ENCODE results near the gene SPINK9. TPM values are rescaled to one million over a fixed set of nuclear protein-coding genes. Genes with fewer than 3 reads are reported as not detected.

The SPINK9 gene, protein sequence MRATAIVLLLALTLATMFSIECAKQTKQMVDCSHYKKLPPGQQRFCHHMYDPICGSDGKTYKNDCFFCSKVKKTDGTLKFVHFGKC
- total RNA-seq, result not detected

DNA sequence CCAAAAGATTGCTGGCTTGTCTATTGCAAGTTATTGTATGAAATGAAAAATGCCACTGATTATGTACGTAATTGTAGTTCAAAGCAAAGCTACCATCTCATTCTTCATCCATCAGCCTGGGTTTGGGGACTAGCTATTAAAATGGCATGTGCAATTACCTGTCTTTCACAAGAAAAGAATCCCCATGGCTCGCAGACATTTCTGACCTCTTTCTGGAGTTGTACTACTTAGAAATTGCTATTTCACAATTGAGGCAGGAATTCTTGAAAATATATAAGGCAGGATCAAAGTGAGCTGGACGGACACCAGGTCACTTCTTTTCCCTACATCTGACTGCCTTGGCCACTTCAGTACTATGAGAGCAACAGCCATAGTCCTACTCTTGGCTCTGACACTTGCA lies at the start of gene SPINK9:
Gene SPINK9, plus strand, starts transcription at position 301 of the 400 bp plus-strand sequence. Its CDS starts 55 bp downstream, at position 356.
- Histone ChIP-seq H3K9me3 (no peaks in the 10 kb centered on the region), H3K36me3 (no peaks in the 10 kb centered on the region), H3K4me1 (no peaks in the 10 kb centered on the region), H3K27ac (no peak within 1 kb of the TSS), H3K27me3 (no peaks in the 10 kb centered on the region), H3K4me3 (no peak within 1 kb of the TSS)
- no peak for DNase-seq
- no peak for TF ChIP-seq POLR2A (IDR thresholded peaks at IDR 0.05)

DNA sequence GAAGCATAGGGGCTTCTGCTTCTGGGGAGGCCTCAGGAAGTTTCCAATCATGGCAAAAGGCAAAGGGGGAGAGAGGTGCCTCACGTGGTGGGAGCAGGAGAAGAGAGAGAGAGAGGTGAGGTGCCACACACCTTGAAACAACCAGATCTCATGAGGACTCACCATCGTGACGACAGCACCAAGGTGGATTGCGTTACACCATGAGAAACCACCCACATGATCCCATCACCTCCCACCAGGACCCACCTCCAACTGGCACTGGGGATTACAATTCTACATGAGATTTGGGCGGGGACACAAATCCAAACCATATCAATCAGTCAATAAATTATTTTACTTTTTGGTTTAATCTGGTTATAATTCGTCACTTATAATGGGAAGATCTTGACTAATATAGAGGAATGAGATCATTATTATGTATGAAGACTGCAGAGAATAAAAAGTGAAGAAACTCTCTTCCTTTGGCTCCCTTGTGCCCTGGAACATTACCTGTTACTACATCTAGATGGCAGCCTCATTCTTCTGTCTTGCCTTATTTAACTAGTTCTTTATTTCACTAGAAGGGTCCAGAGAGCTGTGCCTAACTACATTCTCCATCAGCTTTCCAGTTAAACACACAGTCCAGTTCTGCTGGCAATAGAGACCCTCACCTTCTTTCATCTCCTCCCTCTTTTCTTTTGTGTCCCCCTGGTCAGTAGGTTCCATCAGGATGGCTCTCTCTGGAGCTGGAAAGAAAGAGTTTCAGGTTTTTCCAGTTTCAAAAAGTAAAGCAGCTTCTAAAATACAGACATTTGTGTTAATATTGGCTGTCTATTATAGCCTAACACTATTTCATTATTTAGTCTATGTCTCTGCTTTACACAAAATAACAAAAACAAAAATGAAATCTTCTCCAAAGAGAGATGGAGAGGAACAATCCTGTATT lies 44.8 kb upstream of the SPINK9 start:
- Histone ChIP-seq H3K36me3 (no peaks in the 10 kb centered on the region), H3K4me1 (no peaks in the 10 kb centered on the region), H3K27ac (no peak overlapping the region), H3K9me3 (no peaks in the 10 kb centered on the region), H3K4me3 (no peak overlapping the region), H3K27me3 (no peaks in the 10 kb centered on the region)
- DNase-seq, result no peak
- TF ChIP-seq, protein P1, sequence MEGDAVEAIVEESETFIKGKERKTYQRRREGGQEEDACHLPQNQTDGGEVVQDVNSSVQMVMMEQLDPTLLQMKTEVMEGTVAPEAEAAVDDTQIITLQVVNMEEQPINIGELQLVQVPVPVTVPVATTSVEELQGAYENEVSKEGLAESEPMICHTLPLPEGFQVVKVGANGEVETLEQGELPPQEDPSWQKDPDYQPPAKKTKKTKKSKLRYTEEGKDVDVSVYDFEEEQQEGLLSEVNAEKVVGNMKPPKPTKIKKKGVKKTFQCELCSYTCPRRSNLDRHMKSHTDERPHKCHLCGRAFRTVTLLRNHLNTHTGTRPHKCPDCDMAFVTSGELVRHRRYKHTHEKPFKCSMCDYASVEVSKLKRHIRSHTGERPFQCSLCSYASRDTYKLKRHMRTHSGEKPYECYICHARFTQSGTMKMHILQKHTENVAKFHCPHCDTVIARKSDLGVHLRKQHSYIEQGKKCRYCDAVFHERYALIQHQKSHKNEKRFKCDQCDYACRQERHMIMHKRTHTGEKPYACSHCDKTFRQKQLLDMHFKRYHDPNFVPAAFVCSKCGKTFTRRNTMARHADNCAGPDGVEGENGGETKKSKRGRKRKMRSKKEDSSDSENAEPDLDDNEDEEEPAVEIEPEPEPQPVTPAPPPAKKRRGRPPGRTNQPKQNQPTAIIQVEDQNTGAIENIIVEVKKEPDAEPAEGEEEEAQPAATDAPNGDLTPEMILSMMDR (IDR thresholded peaks at IDR 0.05), result peak in 3 of 6 experiments; percentile 26 to 34 (median 27)
- no peak for TF ChIP-seq POLR2A (IDR thresholded peaks at IDR 0.05)

DNA sequence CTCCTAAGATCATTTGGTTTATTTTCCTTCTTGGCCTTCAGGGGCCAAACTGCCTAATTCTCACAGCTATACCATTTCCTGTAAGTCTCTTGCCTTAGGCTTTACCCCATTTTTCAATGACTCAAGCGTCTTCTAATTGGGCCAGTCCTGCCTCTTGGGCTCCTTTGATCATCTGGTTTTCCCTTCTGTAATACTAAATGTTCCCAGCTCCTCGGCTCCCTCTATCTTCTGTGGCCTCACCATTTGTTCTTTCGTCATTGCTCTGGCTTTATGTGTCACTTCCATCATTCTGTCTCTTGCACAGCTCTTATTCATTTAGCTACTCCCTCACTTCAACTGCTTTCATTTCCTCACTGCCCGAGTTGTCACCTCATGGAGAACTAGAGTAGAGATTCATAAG lies 37.6 kb upstream of the SPINK9 start:
- no peak overlapping the region for H3K4me3 ChIP-seq
- no peaks in the 10 kb centered on the region for H3K4me1 ChIP-seq
- DNase-seq, result no peak
- no peak overlapping the region for H3K27ac ChIP-seq
- TF ChIP-seq, protein P1 (IDR thresholded peaks at IDR 0.05), result no peak
- TF ChIP-seq POLR2A (IDR thresholded peaks at IDR 0.05), result no peak
- no peaks in the 10 kb centered on the region for H3K27me3 ChIP-seq
- H3K9me3 ChIP-seq, result no peaks in the 10 kb centered on the region
- H3K36me3 ChIP-seq, result no peaks in the 10 kb centered on the region

DNA sequence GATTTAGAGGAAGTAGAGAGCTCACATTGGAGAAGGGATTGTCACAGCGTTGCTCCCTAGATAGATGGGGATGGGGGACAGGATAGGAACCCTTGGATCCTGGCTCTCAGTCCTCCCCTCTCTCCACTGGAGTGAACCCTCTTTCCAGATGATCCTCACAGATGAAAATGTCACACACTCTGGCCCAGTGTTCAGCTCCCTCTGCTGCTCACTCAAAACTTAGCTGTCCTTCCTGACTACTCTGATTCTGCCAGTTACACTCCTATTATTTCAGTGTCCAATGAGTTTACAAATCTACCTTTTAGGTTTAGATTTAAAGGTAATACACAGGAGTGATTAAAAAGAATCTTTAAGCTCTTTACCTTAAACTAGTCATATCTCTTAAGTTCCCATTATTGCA lies 28.9 kb upstream of the SPINK9 start:
- Histone ChIP-seq H3K27me3 (no peaks in the 10 kb centered on the region), H3K36me3 (no peaks in the 10 kb centered on the region), H3K4me1 (no peaks in the 10 kb centered on the region), H3K27ac (no peak overlapping the region), H3K9me3 (no peaks in the 10 kb centered on the region), H3K4me3 (no peak overlapping the region)
- no peak for DNase-seq
- TF ChIP-seq, protein P1 (IDR thresholded peaks at IDR 0.05), result no peak
- no peak for TF ChIP-seq POLR2A (IDR thresholded peaks at IDR 0.05)

DNA sequence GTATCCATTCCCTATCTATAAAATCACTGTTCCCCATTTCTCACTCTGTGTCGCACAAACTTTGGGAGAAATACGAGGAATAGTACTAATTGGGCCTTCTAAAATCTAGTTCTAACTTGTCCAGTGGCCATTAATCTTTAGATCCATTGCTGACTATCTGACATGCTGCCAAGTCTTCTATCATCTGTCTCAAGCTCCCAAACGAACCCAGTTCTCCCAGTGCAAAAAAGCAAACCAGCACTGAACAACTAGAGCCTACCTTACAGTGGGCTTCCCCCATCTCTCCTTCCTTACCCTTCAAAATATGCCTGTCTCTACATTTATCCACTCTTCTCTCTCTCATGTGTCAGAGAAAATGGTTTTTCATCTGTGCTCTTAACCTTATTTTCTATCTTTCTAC lies 26.3 kb upstream of the SPINK9 start:
- no peaks in the 10 kb centered on the region for H3K4me1 ChIP-seq
- no peak for TF ChIP-seq POLR2A (IDR thresholded peaks at IDR 0.05)
- TF ChIP-seq, protein P1 (IDR thresholded peaks at IDR 0.05), result no peak
- H3K27me3 ChIP-seq, result no peaks in the 10 kb centered on the region
- no peak overlapping the region for H3K27ac ChIP-seq
- DNase-seq, result no peak
- no peak overlapping the region for H3K4me3 ChIP-seq
- no peaks in the 10 kb centered on the region for H3K36me3 ChIP-seq
- H3K9me3 ChIP-seq, result no peaks in the 10 kb centered on the region

DNA sequence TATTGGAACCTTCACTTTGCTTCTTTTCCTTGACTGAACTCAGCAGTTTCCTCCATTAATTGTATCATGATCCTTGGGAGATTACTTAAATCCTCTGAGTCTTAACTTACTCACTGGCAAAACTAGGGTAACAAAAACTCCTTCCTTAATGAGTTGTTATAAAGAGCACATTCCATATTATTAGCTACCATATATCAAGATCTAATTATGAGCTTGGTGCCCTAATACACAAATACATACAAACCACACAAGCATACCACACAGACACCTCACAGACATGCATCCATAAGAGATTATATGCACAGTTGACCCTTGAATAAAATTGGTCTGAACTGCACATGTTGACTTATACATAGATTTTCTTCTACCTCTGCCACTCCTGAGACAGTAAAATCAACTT lies 25.6 kb upstream of the SPINK9 start:
- DNase-seq, result no peak
- no peaks in the 10 kb centered on the region for H3K36me3 ChIP-seq
- TF ChIP-seq, protein P1 (IDR thresholded peaks at IDR 0.05), result no peak
- TF ChIP-seq POLR2A (IDR thresholded peaks at IDR 0.05), result no peak
- no peaks in the 10 kb centered on the region for H3K9me3 ChIP-seq
- no peak overlapping the region for H3K27ac ChIP-seq
- no peaks in the 10 kb centered on the region for H3K27me3 ChIP-seq
- no peak overlapping the region for H3K4me3 ChIP-seq
- H3K4me1 ChIP-seq, result no peaks in the 10 kb centered on the region

Measured in Peyer's patch (tissue), 4 donors.